ENCODE results near the gene TPPP. TPM values are rescaled to one million over a fixed set of nuclear protein-coding genes. Genes with fewer than 3 reads are reported as not detected.

Gene TPPP
- total RNA-seq, 1 experiment from 2014 or later, result 0.18 TPM

DNA sequence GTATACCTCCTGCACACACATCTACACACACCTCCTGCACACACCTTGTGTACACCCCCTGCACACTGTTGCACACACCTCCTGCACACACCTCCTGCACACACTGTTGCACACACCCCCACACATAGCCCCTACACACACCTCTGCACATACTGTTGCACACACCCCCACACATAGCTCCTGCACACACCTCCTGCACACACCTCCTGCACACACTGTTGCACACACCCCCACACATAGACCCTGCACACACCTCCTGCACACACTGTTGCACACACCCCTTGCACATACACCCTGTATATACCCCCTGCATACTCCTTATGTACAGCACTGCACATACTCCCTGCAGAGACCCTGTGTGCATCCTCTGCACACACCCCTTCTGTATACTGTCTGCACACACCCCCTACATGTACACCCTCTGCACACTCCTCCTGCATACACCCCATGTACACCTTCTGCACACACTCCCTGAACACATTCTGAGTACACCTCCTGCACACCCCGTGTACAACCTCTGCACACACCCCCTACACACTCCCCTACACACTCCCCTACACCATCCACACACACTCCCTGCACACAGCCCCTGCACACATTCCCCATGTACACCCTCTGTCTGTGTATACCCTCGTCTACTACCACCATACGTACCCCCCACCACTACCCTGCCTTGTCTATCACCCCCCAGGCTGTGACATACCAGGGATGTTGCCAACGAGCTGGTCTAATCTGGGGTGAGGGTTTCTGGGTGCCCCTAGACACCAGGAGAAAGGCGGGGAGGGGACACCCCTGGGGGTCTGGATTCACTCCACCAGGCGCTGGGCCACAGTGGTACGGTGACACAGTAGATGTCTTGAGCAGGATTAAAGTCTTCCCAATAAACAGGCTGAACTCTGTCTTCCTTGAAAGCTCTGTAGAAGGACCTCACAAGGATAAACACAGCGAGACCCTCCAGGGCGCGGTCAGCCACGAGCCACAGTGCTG is 82.1 kb downstream of the TPPP start:
- no peak for DNase-seq (ENCODE audit: low read depth)

DNA sequence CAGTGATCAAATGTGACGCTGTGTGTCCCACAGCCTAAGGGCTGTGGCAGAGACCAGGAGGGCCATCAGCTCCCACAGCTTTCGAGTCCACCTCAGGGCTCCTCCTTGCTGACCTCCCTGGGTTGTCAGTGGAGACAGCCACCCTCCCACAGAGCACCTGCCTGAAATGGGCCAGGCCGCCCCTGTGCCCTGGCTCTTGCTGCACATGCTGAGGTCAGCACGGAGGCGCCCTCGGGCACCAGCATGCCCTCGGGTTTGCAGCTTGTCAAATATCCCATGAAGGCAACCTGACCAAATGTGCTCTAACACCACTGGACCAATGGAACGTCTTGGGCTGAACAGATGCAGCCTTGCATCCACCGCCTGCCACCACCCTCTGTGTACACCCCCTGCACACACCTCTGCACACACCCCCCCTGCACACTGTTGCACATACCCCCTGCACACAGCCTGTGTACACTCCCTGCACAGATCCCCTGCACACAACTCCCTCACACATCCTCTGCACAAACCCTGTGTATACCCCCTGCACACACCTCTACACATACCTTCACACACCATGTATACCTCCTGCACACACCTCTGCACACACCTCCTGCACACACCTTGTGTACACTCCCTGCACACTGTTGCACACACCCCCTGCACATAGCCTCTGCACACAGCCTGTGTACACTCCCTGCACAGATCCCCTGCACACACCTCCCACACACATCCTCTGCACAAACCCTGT is 83.0 kb downstream of the TPPP start:
- DNase-seq (ENCODE audit: low read depth), result no peak

Other genes with a start within 250 kb of the TPPP start
- 5.5 and 7.5 TPM in 2 replicates for gene SLC9A3, start 168.9 kb downstream of the TPPP start, total RNA-seq (2014; rRNA removed; shearing (Covaris generic))
- 16.0 and 17.5 TPM in 2 replicates for gene CEP72, start 81.0 kb downstream of the TPPP start, total RNA-seq (2014; rRNA removed; shearing (Covaris generic))
- gene ZDHHC11B, start 91.4 kb upstream of the TPPP start, total RNA-seq (2014; rRNA removed; shearing (Covaris generic)), result 0.40 TPM in 1 of 2 replicates, not detected in the other
- 5.3 and 6.9 TPM in 2 replicates for gene ZDHHC11, start 157.6 kb upstream of the TPPP start, total RNA-seq (2014; rRNA removed; shearing (Covaris generic))
- gene BRD9, start 199.4 kb upstream of the TPPP start, total RNA-seq (2014; rRNA removed; shearing (Covaris generic)), result 49.2 and 52.7 TPM in 2 replicates
- gene TRIP13, start 199.5 kb upstream of the TPPP start, total RNA-seq (2014; rRNA removed; shearing (Covaris generic)), result 190 and 220 TPM in 2 replicates